ENCODE results near the gene DAW1. TPM values are rescaled to one million over a fixed set of nuclear protein-coding genes. Genes with fewer than 3 reads are reported as not detected.
"Not testable (repeated sequence)": the region's sequence is repeated elsewhere in the genome, so short reads cannot be mapped to it uniquely, and the experiment has no call there.

The DAW1 gene
- total and polyA plus RNA-seq, 2 of the 4 experiments (the other 2 are of a cell fraction), result 0.86 to 1.4 TPM

GRCh38 chr2:227933884-227934283 lies 62.5 kb downstream of the DAW1 start:
- Histone ChIP-seq H2AFZ (replicated peaks; ENCODE audit: low read length, poor library complexity) (no peak overlapping the region), H4K5ac (ENCODE audit: low read depth, low read length) (no peak overlapping the region), H4K91ac (ENCODE audit: insufficient read depth, low read depth, low read length) (no peak overlapping the region), H2BK20ac (ENCODE audit: low read depth, low read length) (no peak overlapping the region), H2BK120ac (ENCODE audit: low read depth, low read length) (no peak overlapping the region), H4K20me1 (ENCODE audit: insufficient read depth, low read length) (no peaks in the 10 kb centered on the region), H4K8ac (ENCODE audit: low read depth in 2 of 2, low read length in 2 of 2) (no peak overlapping the region), H2BK5ac (ENCODE audit: low read depth, low read length, poor library complexity, severe bottlenecking) (no peak overlapping the region), H2AK9ac (replicated peaks; ENCODE audit: low read depth, low read length, poor library complexity) (no peak overlapping the region), H3K9me3 (ENCODE audit: control insufficient read depth, insufficient read depth, low read length) (peaks cover 2% of the 10 kb centered on the region; the same call in 1 of the 2 replicates), H2BK15ac (ENCODE audit: low read depth, low read length) (no peak overlapping the region), H3K36me3 (ENCODE audit: control insufficient read depth, insufficient read depth, low read length) (no peaks in the 10 kb centered on the region), H3K4me2 (ENCODE audit: low read depth, low read length) (no peak overlapping the region), H3K4me1 (ENCODE audit: control insufficient read depth, insufficient read depth, low read length) (no peaks in the 10 kb centered on the region), H3K4me3 (ENCODE audit: insufficient read depth, low read depth, low read length) (no peak overlapping the region), H3K14ac (replicated peaks; ENCODE audit: low read depth, low read length) (no peak overlapping the region), H3K27me3 (ENCODE audit: control insufficient read depth, insufficient read depth, low read length) (no peaks in the 10 kb centered on the region), H3K4ac (ENCODE audit: low read depth, low read length) (no peak overlapping the region), H3K27ac (ENCODE audit: insufficient read depth, low read length) (no peak overlapping the region), H3K9me1 (ENCODE audit: insufficient read depth, low read length) (no peaks in the 10 kb centered on the region), H3K23ac (ENCODE audit: low read depth, low read length) (no peak overlapping the region), H3K18ac (ENCODE audit: low read depth, low read length) (no peak overlapping the region), H3K9ac (ENCODE audit: low read depth, low read length) (no peak overlapping the region), H3K79me1 (ENCODE audit: low read depth in 1 of 2, low read length in 2 of 2) (no peaks in the 10 kb centered on the region), H3K56ac (ENCODE audit: extremely low read depth, insufficient read depth, low read length) (no peak overlapping the region), H2AK5ac (ENCODE audit: low read depth, low read length) (no peak overlapping the region)
- dilution Hi-C loops (cut with HindIII; ENCODE audit: low sequenced_read_pairs, unreplicated experiment) (no loop called here), in situ Hi-C loops (cut with MboI; ENCODE audit: low sequenced_read_pairs) (no loop called here), intact Hi-C loops (cut with micrococcal nuclease) (no loop called here)
- no CpG with 5 or more reads among the region's 1 CpG for WGBS, 2 experiments (ENCODE audit: extremely low coverage in 2 of 2, insufficient read length in 1 of 2)
- TF ChIP-seq POLR2A (IDR thresholded peaks at IDR 0.05; ENCODE audit: low read depth, low read length) (no peak), CEBPB (IDR thresholded peaks at IDR 0.05; ENCODE audit: low read depth, low read length) (no peak), MAZ (IDR thresholded peaks at IDR 0.05; ENCODE audit: borderline replicate concordance, low read depth, low read length) (no peak), RCOR1 (IDR thresholded peaks at IDR 0.05; ENCODE audit: insufficient replicate concordance, low read length) (no peak), SMC3 (IDR thresholded peaks at IDR 0.05; ENCODE audit: low read depth, low read length) (no peak), NFE2L2 (IDR thresholded peaks at IDR 0.05; ENCODE audit: low read depth, low read length) (no peak), MAFK (IDR thresholded peaks at IDR 0.05; ENCODE audit: low read depth, low read length) (no peak), CTCF (conservative IDR thresholded peaks at IDR 0.05; ENCODE audit: low read depth, low read length) (no peak)
- BruUV-seq (replicated peaks), result no TSS peak
- no peak for ATAC-seq (ENCODE audit: low read depth)
- CTCF ChIA-PET, result no interaction called here
- DNase-seq, result no peak
- POLR2A ChIA-PET (ENCODE audit: unreplicated experiment), result no interaction called here

GRCh38 chr2:227936249-227936648 lies 64.8 kb downstream of the DAW1 start:
- H3K9me3 ChIP-seq (ENCODE audit: control insufficient read depth, insufficient read depth, low read length); H3K27ac ChIP-seq (ENCODE audit: insufficient read depth, low read length); CTCF ChIA-PET; DNase-seq; H2BK120ac ChIP-seq (ENCODE audit: low read depth, low read length); H2AK9ac ChIP-seq (replicated peaks; ENCODE audit: low read depth, low read length, poor library complexity); intact Hi-C loops (cut with micrococcal nuclease); H3K36me3 ChIP-seq (ENCODE audit: control insufficient read depth, insufficient read depth, low read length); H4K91ac ChIP-seq (ENCODE audit: insufficient read depth, low read depth, low read length); H3K4ac ChIP-seq (ENCODE audit: low read depth, low read length); H2AK5ac ChIP-seq (ENCODE audit: low read depth, low read length); in situ Hi-C loops (cut with MboI; ENCODE audit: low sequenced_read_pairs); H2BK20ac ChIP-seq (ENCODE audit: low read depth, low read length); H3K4me3 ChIP-seq (ENCODE audit: insufficient read depth, low read depth, low read length); H2AFZ ChIP-seq (replicated peaks; ENCODE audit: low read length, poor library complexity); BruUV-seq (replicated peaks); H3K79me1 ChIP-seq (ENCODE audit: low read depth in 1 of 2, low read length in 2 of 2); H3K18ac ChIP-seq (ENCODE audit: low read depth, low read length); H3K14ac ChIP-seq (replicated peaks; ENCODE audit: low read depth, low read length); H3K4me1 ChIP-seq (ENCODE audit: control insufficient read depth, insufficient read depth, low read length); H2BK5ac ChIP-seq (ENCODE audit: low read depth, low read length, poor library complexity, severe bottlenecking); H4K20me1 ChIP-seq (ENCODE audit: insufficient read depth, low read length); H3K23ac ChIP-seq (ENCODE audit: low read depth, low read length); H3K56ac ChIP-seq (ENCODE audit: extremely low read depth, insufficient read depth, low read length); H4K5ac ChIP-seq (ENCODE audit: low read depth, low read length); H3K9ac ChIP-seq (ENCODE audit: low read depth, low read length); H3K27me3 ChIP-seq (ENCODE audit: control insufficient read depth, insufficient read depth, low read length); H2BK15ac ChIP-seq (ENCODE audit: low read depth, low read length); H3K4me2 ChIP-seq (ENCODE audit: low read depth, low read length); H3K9me1 ChIP-seq (ENCODE audit: insufficient read depth, low read length); POLR2A ChIA-PET (ENCODE audit: unreplicated experiment); H4K8ac ChIP-seq (ENCODE audit: low read depth in 2 of 2, low read length in 2 of 2); ATAC-seq (ENCODE audit: low read depth); dilution Hi-C loops (cut with HindIII; ENCODE audit: low sequenced_read_pairs, unreplicated experiment): not testable (repeated sequence)
- WGBS, 2 experiments (ENCODE audit: extremely low coverage in 2 of 2, insufficient read length in 1 of 2), result no CpG with 5 or more reads among the region's 7 CpGs

All from IMR-90 (cell line).